Activated CD8-positive, alpha-beta memory T cell treated with anti-CD3 and anti-CD28 coated beads for 48 hours (primary cell): ENCODE data around the gene DGKH.
A peak's percentile ranks its signal among the peaks of the same experiment; 100 is the strongest.

Experiments used
- DNase-seq, 3 experiments: peaks; one replicate each; pipeline ENCODE4 v3.0.0-alpha.2; 2020; ENCODE audit warnings: low read depth in 2 of 3, low spot score in 2 of 3

DGKH gene

GRCh38 chr13:42048342-42048683 is at the start of gene DGKH:
Gene DGKH, plus strand, starts transcription at chr13:42048648. Its CDS starts 126 bp downstream, at chr13:42048774.
- peak in 1 of 3 experiments; percentile 46 for DNase-seq

GRCh38 chr13:42000846-42001245 is 47.6 kb upstream of the DGKH start:
- DNase-seq = no peak

DNA sequence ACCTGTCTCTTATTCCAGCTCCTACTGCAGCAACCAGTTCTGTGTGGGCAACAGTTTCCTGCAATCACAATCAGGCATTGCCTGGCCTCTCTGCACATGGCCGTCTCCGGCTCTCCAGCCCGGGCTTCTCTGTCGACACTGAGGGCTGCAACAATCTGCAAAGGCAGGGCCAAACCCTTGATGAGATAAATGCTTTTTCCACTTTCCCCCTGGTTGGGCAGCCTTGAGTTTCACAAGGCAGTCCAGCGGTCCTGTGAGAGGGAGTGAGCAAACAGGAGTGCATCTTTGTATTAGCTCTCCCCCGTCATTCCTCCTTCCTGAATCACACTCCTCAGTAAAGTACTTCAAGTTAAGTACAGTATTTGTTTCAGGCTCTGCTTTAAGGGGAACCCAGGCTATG is 46.9 kb upstream of the DGKH start:
- DNase-seq = no peak

DNA sequence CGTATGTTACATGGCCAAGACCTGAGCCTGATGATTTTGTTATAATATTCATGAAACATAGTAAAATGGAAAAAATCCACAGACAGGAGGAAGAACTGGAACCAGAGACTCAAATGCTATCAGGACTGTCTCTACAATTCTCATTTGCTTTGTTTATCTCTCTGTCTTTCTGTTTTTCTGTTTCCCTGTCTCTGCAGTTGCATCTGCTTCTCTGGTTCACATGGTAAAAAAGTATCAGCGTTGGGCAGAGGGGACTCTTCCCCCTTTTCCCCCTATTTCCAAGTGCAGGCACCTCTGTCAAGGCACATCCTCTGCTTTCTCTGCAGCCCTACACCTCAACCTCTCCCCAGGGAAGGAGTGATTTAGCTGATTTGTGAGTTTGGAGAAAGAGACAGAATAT is 46.4 kb upstream of the DGKH start:
- DNase-seq = no peak

DNA sequence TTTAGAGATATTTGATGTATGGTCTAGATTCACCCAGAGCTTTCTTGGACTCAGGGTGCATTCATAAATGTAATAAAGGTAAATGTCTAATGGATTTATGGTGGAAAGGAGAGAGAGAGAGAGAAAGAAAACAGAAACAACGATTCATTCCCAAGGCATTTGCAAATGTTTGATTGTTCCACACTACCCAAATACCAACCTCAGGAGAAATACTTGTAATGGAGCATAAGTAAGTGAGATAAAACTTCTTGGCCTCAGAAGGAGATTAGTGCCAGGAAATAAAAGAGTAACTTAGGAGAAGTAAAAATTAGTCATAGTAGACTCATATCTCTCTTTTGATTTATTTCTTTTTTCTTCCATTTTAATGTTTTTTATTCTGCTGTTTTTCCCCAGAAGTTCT is 40.6 kb upstream of the DGKH start:
- no peak for DNase-seq

- DNase-seq = no peak
Observed at GRCh38 chr13:42009057-42009456, 39.4 kb upstream of the DGKH start.

DNA sequence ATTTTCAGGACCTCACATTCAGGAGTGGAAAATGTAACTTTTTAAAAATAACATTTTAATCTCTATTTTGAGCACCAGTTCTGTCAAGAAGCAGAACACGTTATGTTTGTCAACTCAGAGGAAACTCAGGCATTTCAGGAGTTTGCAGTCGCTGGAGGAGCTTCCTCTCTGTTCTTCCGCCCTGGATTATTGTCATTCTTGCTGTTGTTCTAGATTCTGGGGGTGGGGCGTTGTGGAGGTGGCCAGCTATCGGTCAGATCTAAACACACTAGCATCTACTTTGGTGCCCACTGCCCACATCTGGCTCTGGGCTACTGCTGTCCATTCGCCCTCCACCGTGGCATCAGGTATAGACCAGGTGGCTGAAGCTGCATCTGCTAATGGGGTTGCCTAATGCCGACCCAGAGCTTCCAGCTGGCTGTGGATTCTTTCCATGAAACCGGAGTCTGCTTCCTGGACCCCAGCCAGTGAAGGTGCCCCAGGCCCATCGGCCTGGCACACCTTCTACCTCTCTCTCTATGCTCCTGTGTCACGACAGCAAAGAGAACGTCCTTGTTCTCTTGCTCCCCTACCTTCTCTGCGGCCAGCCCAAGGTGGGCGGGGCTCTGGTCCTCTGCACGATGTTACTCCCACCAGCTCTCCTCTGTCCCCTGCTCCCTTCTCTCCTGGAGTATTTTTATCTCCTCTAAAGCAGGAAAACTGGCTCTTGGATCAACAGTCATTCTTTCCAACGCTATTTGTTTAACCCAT is 36.7 kb upstream of the DGKH start:
- DNase-seq = no peak

- no peak for DNase-seq
Observed at GRCh38 chr13:42014119-42014518, 34.3 kb upstream of the DGKH start.

GRCh38 chr13:42017264-42017663 is 31.2 kb upstream of the DGKH start:
- DNase-seq = no peak

DNA sequence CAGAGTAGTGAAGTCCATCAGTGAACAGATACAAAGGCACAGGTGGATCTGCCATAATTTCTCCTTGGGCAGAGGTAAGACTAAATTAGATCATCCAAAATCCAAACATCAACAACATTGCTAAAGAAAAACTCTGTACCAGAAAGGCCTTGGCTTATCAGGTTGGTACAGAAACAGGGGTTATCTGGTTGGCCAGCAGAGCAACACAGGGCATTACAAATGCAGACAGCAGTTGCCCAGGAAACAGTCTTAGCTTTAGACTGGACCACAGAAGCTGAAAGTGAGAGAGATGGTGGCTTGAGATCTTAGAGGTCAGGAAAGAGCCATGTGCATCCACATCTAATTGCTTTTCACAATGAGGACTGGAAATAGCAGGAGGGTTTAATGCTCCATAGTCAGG is 26.6 kb upstream of the DGKH start:
- DNase-seq = no peak

DNA sequence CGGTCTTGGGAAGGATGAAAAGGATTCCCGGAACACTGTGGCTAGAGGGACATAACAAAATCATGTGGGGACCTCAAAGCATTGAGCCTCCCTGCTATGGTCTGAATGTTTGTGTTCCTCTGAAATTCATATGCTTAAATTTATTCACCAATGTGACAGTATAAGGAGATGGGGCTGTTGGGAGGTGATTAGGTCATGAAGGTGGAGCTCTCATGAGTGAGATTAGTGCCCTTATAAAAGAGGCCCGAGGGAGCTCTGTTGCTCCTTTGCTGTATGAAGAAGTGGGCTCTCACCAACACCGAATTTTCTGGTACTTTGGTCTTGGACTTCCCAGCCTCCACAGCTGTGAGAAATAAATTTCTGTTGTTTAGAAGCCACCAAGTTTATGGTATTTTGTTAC is 26.1 kb upstream of the DGKH start:
- DNase-seq = no peak

- DNase-seq = no peak
Observed at GRCh38 chr13:42022796-42023493, 25.5 kb upstream of the DGKH start.

DNA sequence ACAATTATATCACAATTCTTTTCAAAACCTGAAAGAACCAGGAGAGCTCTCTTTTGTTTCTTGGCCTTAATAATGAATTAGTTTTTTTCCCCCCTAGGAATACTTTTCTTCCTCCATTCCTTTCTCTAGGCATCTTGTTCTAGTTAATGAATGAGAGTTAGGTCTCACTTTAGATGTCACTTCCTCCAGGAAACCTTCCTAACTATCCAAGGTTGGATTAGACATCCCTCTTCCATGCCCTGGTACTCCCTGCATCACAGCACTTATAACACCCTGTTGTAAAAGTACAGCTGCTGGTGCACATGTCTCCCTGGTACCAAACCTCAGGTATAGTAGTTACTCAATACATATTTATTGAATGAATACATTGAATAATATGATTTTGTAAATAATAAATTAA is 21.2 kb upstream of the DGKH start:
- DNase-seq = no peak

DNA sequence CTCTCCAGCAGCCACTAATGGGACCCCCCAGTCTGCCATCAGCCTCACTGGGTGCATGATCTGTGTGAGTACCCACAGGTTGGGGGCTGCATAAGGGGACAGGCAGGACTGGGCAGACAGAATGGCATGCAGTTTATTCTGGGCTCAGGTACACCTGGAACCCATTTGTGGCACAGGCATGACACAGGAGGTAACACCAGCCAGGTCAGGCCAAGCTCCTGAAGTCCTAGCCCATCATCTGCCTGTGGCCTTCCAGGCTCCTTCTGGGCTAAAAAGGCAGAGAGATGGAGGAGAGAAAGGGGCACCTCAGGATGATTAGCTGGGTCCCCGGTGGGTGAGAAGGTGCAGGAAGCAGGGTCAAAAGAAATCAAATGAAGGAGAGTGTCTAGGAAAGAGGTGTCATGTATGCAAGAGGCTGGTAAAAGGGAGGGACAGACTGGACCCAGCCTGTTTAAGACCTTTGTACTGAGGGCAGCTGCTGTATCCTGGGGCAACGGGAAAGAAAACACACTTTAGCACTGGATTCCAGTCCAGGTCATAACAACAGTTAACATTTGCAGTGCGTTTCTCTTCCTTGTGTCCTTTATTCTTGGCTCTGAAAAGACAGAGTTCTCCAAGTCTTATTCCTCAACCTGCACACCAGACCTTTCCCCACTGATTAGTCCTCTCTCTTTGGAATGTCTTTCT is 20.2 kb upstream of the DGKH start:
- no peak for DNase-seq

GRCh38 chr13:42035905-42036521 is 12.4 kb upstream of the DGKH start:
- DNase-seq = no peak

- no peak for DNase-seq
Observed at GRCh38 chr13:42036711-42037110, 11.7 kb upstream of the DGKH start.

DNA sequence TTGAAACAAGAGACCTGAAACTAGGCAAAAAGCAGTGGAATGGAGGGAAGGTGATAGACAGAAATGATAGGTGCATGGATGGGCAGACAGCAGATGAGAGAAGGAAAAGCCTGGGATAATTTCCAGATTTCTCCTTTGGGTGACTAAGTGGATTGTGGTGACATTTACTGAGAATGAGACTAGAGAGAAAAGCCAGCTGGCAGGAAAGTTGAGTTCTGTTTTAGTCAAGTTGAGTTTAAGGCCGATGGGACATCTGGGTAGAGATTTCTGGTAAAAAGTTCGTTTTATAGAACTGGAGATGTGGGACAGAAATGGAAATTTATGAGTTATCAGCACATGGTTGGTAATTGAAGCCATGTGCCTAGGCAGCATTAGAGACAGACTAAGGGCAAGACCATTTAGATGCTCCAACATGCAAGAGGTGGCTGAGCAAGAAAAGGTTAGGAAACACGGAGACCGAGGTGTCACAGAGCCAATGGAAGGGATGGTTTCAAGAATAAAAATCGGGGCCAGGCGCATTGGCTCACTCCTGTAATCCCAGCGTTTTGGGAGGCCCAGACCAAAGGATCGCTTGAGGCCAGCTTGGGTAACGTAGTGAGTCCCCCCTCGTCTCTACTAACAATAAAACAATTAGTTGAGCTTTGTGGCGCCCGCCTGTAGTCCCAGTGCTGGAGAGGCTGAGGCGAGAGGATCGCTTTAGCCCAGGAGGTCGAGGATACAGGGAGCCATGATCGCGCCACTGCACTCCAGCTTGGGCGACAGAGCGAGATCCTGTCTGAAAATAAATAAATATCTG is 9.6 kb upstream of the DGKH start:
- DNase-seq = no peak

- DNase-seq = no peak
Observed at GRCh38 chr13:42039457-42039945, 8.9 kb upstream of the DGKH start.

- DNase-seq = peak; percentile 60 to 71 (median 69)
Observed at GRCh38 chr13:42039946-42040729, 8.3 kb upstream of the DGKH start.

GRCh38 chr13:42040730-42041010 is 7.8 kb upstream of the DGKH start:
- DNase-seq = no peak
